ENCODE data around the gene HCK. TPM values are rescaled to one million over a fixed set of nuclear protein-coding genes. Genes with fewer than 3 reads are reported as not detected.
A peak's percentile ranks its signal among the peaks of the same experiment; 100 is the strongest.

The HCK gene
- total and polyA plus RNA-seq, 9 of the 15 experiments (the other 6 are each of a cell fraction or from before 2014, with no cell fraction given) = 0.09 to 0.51 (median 0.27) TPM; not detected in 6

- TF ChIP-seq ZNF143 (CRISPR knock-in tag; IDR thresholded peaks at IDR 0.05) (peak; percentile 79), RUNX1 (IDR thresholded peaks at IDR 0.05; ENCODE audit: low read depth) (no peak), GATA2 (CRISPR knock-in tag; IDR thresholded peaks at IDR 0.05) (no peak), SIX5 (IDR thresholded peaks at IDR 0.05; ENCODE audit: borderline replicate concordance in 1 of 2, insufficient read depth in 1 of 2, low read depth in 1 of 2, low read length in 2 of 2) (peak; percentile 44 to 52; a peak in 2 of 4 replicates), NR2C1 (IDR thresholded peaks at IDR 0.05) (no peak), NR2C1 (tag; IDR thresholded peaks at IDR 0.05) (peak; percentile 59), ZFP91 (CRISPR knock-in tag; IDR thresholded peaks at IDR 0.05) (peak; percentile 73), NR2C2 (CRISPR knock-in tag; IDR thresholded peaks at IDR 0.05) (no peak), NR2C2 (tag; IDR thresholded peaks at IDR 0.05) (peak; percentile 32; the same call in 1 of the 2 replicates), ZNF282 (CRISPR knock-in tag; IDR thresholded peaks at IDR 0.05) (no peak), CEBPG (CRISPR knock-in tag; IDR thresholded peaks at IDR 0.05) (no peak), CEBPG (tag; conservative IDR thresholded peaks at IDR 0.05 in 1 of 2, IDR thresholded peaks at IDR 0.05 in 1 of 2) (peak in 1 of 2 experiments; percentile 58; a peak in 1 of 4 replicates), AFF1 (IDR thresholded peaks at IDR 0.05; ENCODE audit: low read depth in 1 of 2, partially characterized antibody in 2 of 2) (peak in 1 of 2 experiments; percentile 70), HOMEZ (CRISPR knock-in tag; IDR thresholded peaks at IDR 0.05) (no peak)
Measured at GRCh38 chr20:32004963-32005362, 47.1 kb upstream of the HCK start (continued).

Measured in K562 (cell line).